K562 (cell line): ENCODE results near the gene SPDEF. TPM values are rescaled to one million over a fixed set of nuclear protein-coding genes. Genes with fewer than 3 reads are reported as not detected.

Source experiments
- CBX1 ChIP-seq: sonication (generic); IDR thresholded peaks from 2 replicates; pipeline ENCODE4 v1.6.1; 2016; ENCODE audit warnings: antibody characterized with exemption, low read depth, mild to moderate bottlenecking
- CREM ChIP-seq: IDR thresholded peaks from 2 replicates; pipeline ENCODE4 v1.6.1; 2014; ENCODE audit warnings: antibody characterized with exemption, low read depth
- EWSR1 ChIP-seq: fragments of 450-650 bp; IDR thresholded peaks from 2 replicates; pipeline ENCODE4 v1.6.1; 2018; ENCODE audit warnings: borderline replicate concordance, mild to moderate bottlenecking, low read depth, moderate library complexity; ENCODE audit not compliant: partially characterized antibody
- HNRNPK ChIP-seq: fragments of 200-400 bp; formaldehyde crosslinking; IDR thresholded peaks from one replicate; pipeline ENCODE4 v1.6.1; 2018; ENCODE audit warnings: mild to moderate bottlenecking, low read depth, low read length; ENCODE audit not compliant: poor library complexity, severe bottlenecking
- KLF13 ChIP-seq: fragments of 450-650 bp; IDR thresholded peaks from 2 replicates; pipeline ENCODE4 v1.6.1; 2016; ENCODE audit warnings: missing genetic modification characterization, low read depth, mild to moderate bottlenecking, missing compliant biosample characterization, moderate library complexity, borderline replicate concordance
- NCOA2 ChIP-seq, 2 experiments: fragments of 450-650 bp; IDR thresholded peaks; 2 replicates each; pipeline ENCODE4 v1.6.1; 2018; ENCODE audit warnings: mild to moderate bottlenecking in 2 of 2, moderate library complexity in 1 of 2; ENCODE audit not compliant: partially characterized antibody in 2 of 2
- NEUROD1 ChIP-seq: fragments of 150-350 bp; IDR thresholded peaks from 2 replicates; pipeline ENCODE4 v1.6.1; 2014; ENCODE audit warnings: borderline replicate concordance, low read length, low read depth; ENCODE audit not compliant: partially characterized antibody
- PTRF ChIP-seq: fragments of 450-650 bp; IDR thresholded peaks from 2 replicates; pipeline ENCODE4 v1.6.1; 2016; ENCODE audit warnings: mild to moderate bottlenecking, missing genetic modification characterization, missing compliant biosample characterization
- REST ChIP-seq, 2 experiments: fragments of 450-650 bp; formaldehyde crosslinking in 1 of 2; IDR thresholded peaks; 2 replicates each; pipeline versions ENCODE4 v1.4.0 to v1.6.1; 2014 to 2020; ENCODE audit warnings: mild to moderate bottlenecking in 2 of 2, borderline replicate concordance in 1 of 2, low read depth in 1 of 2
- RHOXF2B ChIP-seq: fragments of 250-450 bp; sonication (Bioruptor Pico); conservative IDR thresholded peaks from 2 replicates; pipeline ENCODE4 v1.5.1; 2021
- SMAD4 ChIP-seq: fragments of 250-450 bp; sonication (Bioruptor Pico); conservative IDR thresholded peaks from 2 replicates; pipeline ENCODE4 v1.8.0; 2021; ENCODE audit warnings: inconsistent platforms, mild to moderate bottlenecking, moderate library complexity
- SP2 ChIP-seq: IDR thresholded peaks from 2 replicates; pipeline ENCODE4 v1.6.1; 2011; ENCODE audit warnings: mild to moderate bottlenecking, low read depth, low read length, moderate library complexity; ENCODE audit not compliant: poor library complexity, severe bottlenecking; ENCODE audit errors: extremely low read depth
- TCFL5 ChIP-seq: fragments of 250-450 bp; sonication (Bioruptor Pico); conservative IDR thresholded peaks from 2 replicates; pipeline ENCODE4 v1.6.1; 2021; ENCODE audit warnings: mild to moderate bottlenecking, moderate library complexity, matching md5 sums
- ZBTB12 ChIP-seq: fragments of 250-450 bp; sonication (Bioruptor Pico); IDR thresholded peaks from 2 replicates; pipeline ENCODE4 v1.4.0; 2020
- ZBTB5 ChIP-seq: fragments of 450-650 bp; IDR thresholded peaks from 2 replicates; pipeline ENCODE4 v1.6.1; 2017; ENCODE audit warnings: antibody characterized with exemption
- ZNF830 ChIP-seq: fragments of 250-450 bp; sonication (Bioruptor Pico); IDR thresholded peaks from 2 replicates; pipeline ENCODE4 v1.5.0; 2021; ENCODE audit warnings: mild to moderate bottlenecking
- polyA plus RNA-seq, 8 experiments: library from polyadenylated mRNA; depleted of rRNA in 4 of 8; stranded (reverse) in 5 of 8; unstranded in 3 of 8; fragments of >200 nt; fragmentation: Nextera tagmentation in 2 of 8; fragmentation: Illumina TruSeq in 1 of 8; extraction: Ambion mirVana in 2 of 8; extraction: Trizol in 1 of 8; gene quantifications; 2 replicates each; pipeline versions ENCODE4 v1.2.1 to v1.2.3, GENCODE V29; 2011 to 2014; ENCODE audit warnings: inconsistent platforms in 1 of 8, missing spikeins in 1 of 8
- total RNA-seq, 7 experiments: library from RNA; depleted of rRNA in 6 of 7; stranded (reverse); fragments of >200 nt in 6 of 7; fragmentation: Illumina TruSeq in 2 of 7; extraction: Trizol in 2 of 7; gene quantifications; 2 replicates each; pipeline versions ENCODE4 v1.2.1 to v1.2.3, GENCODE V29; 2011 to 2021; ENCODE audit warnings: low replicate concordance in 1 of 7

SPDEF gene
- total and polyA plus RNA-seq, 9 of the 15 experiments (the other 6 are each of a cell fraction or from before 2014, with no cell fraction given): 0.04 to 0.12 (median 0.11) TPM; not detected in 5

- TF ChIP-seq CBX1 (peak; percentile 43; the same call in 1 of the 2 replicates), REST (IDR thresholded peaks at IDR 0.05; ENCODE audit: borderline replicate concordance) (peak; percentile 82), REST (CRISPR knock-in tag; IDR thresholded peaks at IDR 0.05; ENCODE audit: low read depth) (no peak), ZBTB5 (no peak), HNRNPK (no peak), KLF13 (no peak), ZBTB12 (CRISPR knock-in tag) (no peak), RHOXF2B (no peak), TCFL5 (CRISPR knock-in tag) (no peak), NEUROD1 (no peak), PTRF (no peak), SMAD4 (no peak; the same call in 1 of the 2 replicates), CREM (peak; percentile 90), SP2 (no peak), ZNF830 (CRISPR knock-in tag) (no peak), NCOA2 (IDR thresholded peaks at IDR 0.05; ENCODE audit: partially characterized antibody in 2 of 2) (no peak), EWSR1 (no peak)
These were observed 29.0 kb downstream of the SPDEF start (continued) for GRCh38 chr6:34526992-34527728.
